ENCODE measurements around the gene AARSD1.
"Not testable (repeated sequence)": the region's sequence is repeated elsewhere in the genome, so short reads cannot be mapped to it uniquely, and the experiment has no call there.

Gene AARSD1

GRCh38 chr17:42964161-42964932 lies at the start of gene AARSD1:
AARSD1 (minus strand) TSS chr17:42964454; CDS start chr17:42964440, 14 bp downstream.
- DNase-seq (ENCODE audit: low read depth) = peak; percentile 79

GRCh38 chr17:43013296-43013695 lies 49.0 kb upstream of the AARSD1 start:
- no peak for DNase-seq (ENCODE audit: low read depth)

GRCh38 chr17:43011728-43012472 lies 47.6 kb upstream of the AARSD1 start:
- DNase-seq (ENCODE audit: low read depth) = no peak

- DNase-seq (ENCODE audit: low read depth) = no peak
Measured at GRCh38 chr17:43010667-43011308, 46.5 kb upstream of the AARSD1 start.

- peak; percentile 77 for DNase-seq (ENCODE audit: low read depth)
Measured at GRCh38 chr17:43006639-43007551, 42.6 kb upstream of the AARSD1 start, which contains the start of gene IFI35. IFI35 (plus strand) TSS chr17:43006784; CDS start chr17:43006948, 164 bp downstream.

GRCh38 chr17:43003542-43004172 lies 39.4 kb upstream of the AARSD1 start:
- DNase-seq (ENCODE audit: low read depth) = no peak

GRCh38 chr17:43000894-43001293 lies 36.6 kb upstream of the AARSD1 start:
- not testable (repeated sequence) for DNase-seq (ENCODE audit: low read depth)

GRCh38 chr17:42999003-42999525 lies 34.8 kb upstream of the AARSD1 start:
- no peak for DNase-seq (ENCODE audit: low read depth)

GRCh38 chr17:42997984-42998938 lies 34.0 kb upstream of the AARSD1 start, which contains the start of gene RPL27:
RPL27 (plus strand) TSS chr17:42998419; CDS start chr17:42998751, 332 bp downstream.
- peak; percentile 97 for DNase-seq (ENCODE audit: low read depth)

GRCh38 chr17:42997390-42997983 lies 33.2 kb upstream of the AARSD1 start:
- DNase-seq (ENCODE audit: low read depth) = no peak

- DNase-seq (ENCODE audit: low read depth) = not testable (repeated sequence)
Measured at GRCh38 chr17:42993913-42994312, 29.7 kb upstream of the AARSD1 start.

GRCh38 chr17:42992872-42993271 lies 28.6 kb upstream of the AARSD1 start:
- no peak for DNase-seq (ENCODE audit: low read depth)

GRCh38 chr17:42991471-42991870 lies 27.2 kb upstream of the AARSD1 start:
- no peak for DNase-seq (ENCODE audit: low read depth)

- no peak for DNase-seq (ENCODE audit: low read depth)
Measured at GRCh38 chr17:42989726-42990652, 25.7 kb upstream of the AARSD1 start.

GRCh38 chr17:42989141-42989540 lies 24.9 kb upstream of the AARSD1 start:
- DNase-seq (ENCODE audit: low read depth) = no peak

- DNase-seq (ENCODE audit: low read depth) = no peak
Measured at GRCh38 chr17:42985225-42985624, 21.0 kb upstream of the AARSD1 start.

- no peak for DNase-seq (ENCODE audit: low read depth)
Measured at GRCh38 chr17:42982266-42982665, 18.0 kb upstream of the AARSD1 start.
